SU-DHL-6 (cell line): ENCODE measurements around the gene GPR142.

Experiments
- H2AFZ ChIP-seq: fragments of 200-600 bp; sonication (generic); 2 replicates; pipeline ENCODE4 v1.6.1; 2014; ENCODE audit warnings: low read depth, mild to moderate bottlenecking, moderate library complexity, mixed read lengths, antibody characterized with exemption, low read length; ENCODE audit not compliant: severe bottlenecking
- H3F3A ChIP-seq: fragments of 200-600 bp; shearing (Covaris generic); 2 replicates; pipeline ENCODE4 v1.6.0; 2016; ENCODE audit warnings: antibody characterized with exemption, mild to moderate bottlenecking; ENCODE audit not compliant: insufficient read depth
- H3K27ac ChIP-seq: fragments of 200-600 bp; sonication (generic); 2 replicates; pipeline ENCODE4 v1.5.1; 2016; ENCODE audit warnings: low read depth, mild to moderate bottlenecking, low read length, moderate library complexity, mixed read lengths
- H3K27me3 ChIP-seq: fragments of 200-600 bp; sonication (generic), shearing (Covaris generic); 2 replicates; pipeline ENCODE4 v1.6.0; 2014; ENCODE audit warnings: mild to moderate bottlenecking, low read length
- H3K36me3 ChIP-seq: fragments of 200-600 bp; sonication (generic); 2 replicates; pipeline ENCODE4 v1.6.1; 2014; ENCODE audit warnings: mild to moderate bottlenecking, low read length, mixed read lengths
- H3K4me2 ChIP-seq: fragments of 300-600, 200-600 bp; shearing (Covaris generic), sonication (generic); 2 replicates; pipeline ENCODE4 v1.6.0; 2014; ENCODE audit warnings: low read length, low read depth, mild to moderate bottlenecking; ENCODE audit not compliant: poor library complexity, severe bottlenecking
- H3K4me3 ChIP-seq: fragments of 200-600 bp; sonication (generic); 2 replicates; pipeline ENCODE4 v1.5.1; 2014; ENCODE audit warnings: antibody characterized with exemption, low read length, mild to moderate bottlenecking, mixed read lengths; ENCODE audit not compliant: insufficient read depth, poor library complexity, severe bottlenecking
- H3K79me2 ChIP-seq: fragments of 200-600 bp; sonication (generic); 2 replicates; pipeline ENCODE4 v1.6.1; 2014; ENCODE audit warnings: mild to moderate bottlenecking, low read length, moderate library complexity; ENCODE audit not compliant: insufficient read depth
- H3K9ac ChIP-seq: fragments of 200-600 bp; sonication (generic); 2 replicates; pipeline ENCODE4 v1.7.0; 2014; ENCODE audit warnings: mild to moderate bottlenecking, low read length
- H3K9me2 ChIP-seq: fragments of 200-600 bp; sonication (generic); replicated peaks from 2 replicates; pipeline ENCODE4 v1.6.1; 2014; ENCODE audit warnings: low read length; ENCODE audit not compliant: insufficient read depth
- H3K9me3 ChIP-seq: fragments of 200-600 bp; sonication (generic); 2 replicates; pipeline ENCODE4 v1.6.1; 2014; ENCODE audit warnings: low read length, mixed read lengths; ENCODE audit not compliant: insufficient read depth
- H4K20me1 ChIP-seq: fragments of 200-600 bp; sonication (generic); 2 replicates; pipeline ENCODE4 v1.6.1; 2014; ENCODE audit warnings: low read depth, mild to moderate bottlenecking, antibody characterized with exemption, low read length, moderate library complexity, mixed read lengths
- CTCF ChIP-seq: fragments of 200-600 bp; sonication (generic); IDR thresholded peaks from one replicate; pipeline ENCODE4 v1.5.1; 2017; ENCODE audit warnings: antibody characterized with exemption, mild to moderate bottlenecking, low read length, moderate library complexity; ENCODE audit not compliant: insufficient read depth, poor library complexity, severe bottlenecking
- EZH2phosphoT487 ChIP-seq: fragments of 200-600 bp; sonication (generic), shearing (Covaris generic); conservative IDR thresholded peaks from 2 replicates; pipeline ENCODE4 v1.6.1; 2018; ENCODE audit warnings: mild to moderate bottlenecking, antibody characterized with exemption, low read length, moderate library complexity, mixed read lengths

Gene GPR142

GRCh38 chr17:74343121-74343520 lies 24.2 kb upstream of the GPR142 start:
- H3K27ac ChIP-seq = no peak overlapping the region
- H3K27me3 ChIP-seq = no peaks in the 10 kb centered on the region
- no peaks in the 10 kb centered on the region for H4K20me1 ChIP-seq
- no peak overlapping the region for H2AFZ ChIP-seq
- H3F3A ChIP-seq = no peaks in the 10 kb centered on the region
- no peaks in the 10 kb centered on the region for H3K9me2 ChIP-seq
- H3K9ac ChIP-seq = no peak overlapping the region
- H3K4me2 ChIP-seq = no peak overlapping the region
- TF ChIP-seq CTCF (no peak), EZH2phosphoT487 (no peak)
- no peaks in the 10 kb centered on the region for H3K79me2 ChIP-seq
- no peak overlapping the region for H3K4me3 ChIP-seq
- H3K9me3 ChIP-seq = no peaks in the 10 kb centered on the region
- no peaks in the 10 kb centered on the region for H3K36me3 ChIP-seq

- no peaks in the 10 kb centered on the region for H4K20me1 ChIP-seq
- H3K9me2 ChIP-seq = no peaks in the 10 kb centered on the region
- H3K9me3 ChIP-seq = no peaks in the 10 kb centered on the region
- H3K4me2 ChIP-seq = no peak overlapping the region
- H3K27me3 ChIP-seq = no peaks in the 10 kb centered on the region
- TF ChIP-seq CTCF (no peak), EZH2phosphoT487 (no peak)
- no peaks in the 10 kb centered on the region for H3F3A ChIP-seq
- H3K27ac ChIP-seq = no peak overlapping the region
- H3K79me2 ChIP-seq = no peaks in the 10 kb centered on the region
- no peak overlapping the region for H3K4me3 ChIP-seq
- no peak overlapping the region for H2AFZ ChIP-seq
- H3K9ac ChIP-seq = no peak overlapping the region
- no peaks in the 10 kb centered on the region for H3K36me3 ChIP-seq
Observed at GRCh38 chr17:74343526-74344284, 23.6 kb upstream of the GPR142 start.

- Histone ChIP-seq H4K20me1 (no peaks in the 10 kb centered on the region), H3K4me3 (no peak overlapping the region), H3K9me2 (no peaks in the 10 kb centered on the region), H3K9me3 (no peaks in the 10 kb centered on the region), H3K9ac (no peak overlapping the region), H3K36me3 (no peaks in the 10 kb centered on the region), H3K4me2 (no peak overlapping the region), H3K79me2 (no peaks in the 10 kb centered on the region), H3F3A (no peaks in the 10 kb centered on the region), H3K27me3 (no peaks in the 10 kb centered on the region), H2AFZ (no peak overlapping the region), H3K27ac (no peak overlapping the region)
- TF ChIP-seq EZH2phosphoT487 = no peak
- no peak for TF ChIP-seq CTCF
Observed at GRCh38 chr17:74344658-74345057, 22.6 kb upstream of the GPR142 start.
